Measurements from ENCODE around the gene CCT8. TPM values are rescaled to one million over a fixed set of nuclear protein-coding genes. Genes with fewer than 3 reads are reported as not detected.

Gene CCT8
- total RNA-seq, 1 donor from 2014 or later = 132 TPM

DNA sequence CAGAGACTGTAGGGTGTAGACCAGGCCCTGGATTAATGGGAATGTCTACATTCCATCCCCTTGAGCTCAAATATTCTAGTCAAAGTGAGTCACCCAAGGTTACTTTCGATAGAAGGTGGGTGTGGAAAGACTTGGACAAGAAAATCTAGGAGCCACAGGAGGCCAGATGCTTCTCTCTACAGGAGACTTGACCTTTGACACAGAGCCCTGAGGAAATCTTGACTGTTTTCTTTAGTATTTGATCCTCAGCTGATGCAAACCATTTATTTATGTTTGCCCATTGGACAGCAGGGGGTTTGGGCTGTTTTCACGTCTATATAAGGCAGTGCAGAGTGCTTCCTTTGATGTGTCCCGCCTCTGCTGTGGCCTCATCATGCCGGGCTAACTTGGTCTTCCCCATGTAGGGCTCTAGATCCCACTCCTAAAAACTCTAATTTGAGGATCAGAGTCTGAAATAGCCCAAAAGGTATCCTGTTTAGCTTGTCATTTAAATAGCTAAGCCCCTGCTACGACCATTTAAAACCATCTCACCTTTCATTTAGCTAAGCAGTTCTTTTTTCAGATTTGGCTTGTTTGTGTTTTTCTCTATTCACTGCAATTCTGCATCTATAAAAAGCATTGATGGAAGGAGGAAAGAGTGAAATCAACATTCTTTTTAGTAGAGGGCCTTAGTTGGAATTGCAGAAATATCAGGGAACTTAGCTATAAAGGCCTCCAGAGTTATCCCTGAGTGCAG is 41.5 kb upstream of the CCT8 start:
- Mint-ChIP-seq H3K4me3 (ENCODE audit: unreplicated experiment) (no peak overlapping the region), H3K36me3 (ENCODE audit: unreplicated experiment) (peaks cover 2% of the 10 kb centered on the region), H3K27ac (ENCODE audit: unreplicated experiment) (peak overlapping the region; percentile 76), H3K27me3 (ENCODE audit: unreplicated experiment) (no peaks in the 10 kb centered on the region), H3K9me3 (ENCODE audit: unreplicated experiment) (no peaks in the 10 kb centered on the region), H3K4me1 (ENCODE audit: unreplicated experiment) (peaks cover 52% of the 10 kb centered on the region)
- no peak for DNase-seq (ENCODE audit: extremely low spot score, unreplicated experiment)
- TF ChIP-seq, protein P1, sequence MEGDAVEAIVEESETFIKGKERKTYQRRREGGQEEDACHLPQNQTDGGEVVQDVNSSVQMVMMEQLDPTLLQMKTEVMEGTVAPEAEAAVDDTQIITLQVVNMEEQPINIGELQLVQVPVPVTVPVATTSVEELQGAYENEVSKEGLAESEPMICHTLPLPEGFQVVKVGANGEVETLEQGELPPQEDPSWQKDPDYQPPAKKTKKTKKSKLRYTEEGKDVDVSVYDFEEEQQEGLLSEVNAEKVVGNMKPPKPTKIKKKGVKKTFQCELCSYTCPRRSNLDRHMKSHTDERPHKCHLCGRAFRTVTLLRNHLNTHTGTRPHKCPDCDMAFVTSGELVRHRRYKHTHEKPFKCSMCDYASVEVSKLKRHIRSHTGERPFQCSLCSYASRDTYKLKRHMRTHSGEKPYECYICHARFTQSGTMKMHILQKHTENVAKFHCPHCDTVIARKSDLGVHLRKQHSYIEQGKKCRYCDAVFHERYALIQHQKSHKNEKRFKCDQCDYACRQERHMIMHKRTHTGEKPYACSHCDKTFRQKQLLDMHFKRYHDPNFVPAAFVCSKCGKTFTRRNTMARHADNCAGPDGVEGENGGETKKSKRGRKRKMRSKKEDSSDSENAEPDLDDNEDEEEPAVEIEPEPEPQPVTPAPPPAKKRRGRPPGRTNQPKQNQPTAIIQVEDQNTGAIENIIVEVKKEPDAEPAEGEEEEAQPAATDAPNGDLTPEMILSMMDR (IDR thresholded peaks at IDR 0.05) = no peak

DNA sequence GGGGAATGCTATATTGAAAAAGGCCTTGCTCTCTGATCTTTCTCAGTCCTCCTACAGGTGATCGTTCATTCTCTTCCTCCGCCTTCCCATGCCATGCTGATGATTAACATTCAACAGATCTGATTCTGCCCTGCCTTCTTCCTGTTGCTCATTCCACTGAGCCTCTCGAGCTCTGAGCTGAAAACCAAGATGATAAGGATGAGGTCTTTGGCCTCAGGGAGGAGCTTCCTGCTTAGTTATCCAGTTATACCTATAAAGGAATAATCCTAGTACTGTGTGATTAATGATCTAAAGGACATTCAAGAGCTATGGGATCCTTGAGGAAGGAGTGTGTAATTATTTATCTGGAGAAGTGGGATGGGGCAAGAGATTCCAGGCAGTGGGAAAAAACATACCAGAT is 31.8 kb upstream of the CCT8 start:
- H3K4me3 Mint-ChIP-seq (ENCODE audit: unreplicated experiment) = no peak overlapping the region
- H3K27ac Mint-ChIP-seq (ENCODE audit: unreplicated experiment) = peak overlapping the region; percentile 1
- TF ChIP-seq, protein P1 (IDR thresholded peaks at IDR 0.05) = no peak
- H3K9me3 Mint-ChIP-seq (ENCODE audit: unreplicated experiment) = no peaks in the 10 kb centered on the region
- no peaks in the 10 kb centered on the region for H3K36me3 Mint-ChIP-seq (ENCODE audit: unreplicated experiment)
- no peaks in the 10 kb centered on the region for H3K27me3 Mint-ChIP-seq (ENCODE audit: unreplicated experiment)
- peaks cover 32% of the 10 kb centered on the region for H3K4me1 Mint-ChIP-seq (ENCODE audit: unreplicated experiment)
- no peak for DNase-seq (ENCODE audit: extremely low spot score, unreplicated experiment)

DNA sequence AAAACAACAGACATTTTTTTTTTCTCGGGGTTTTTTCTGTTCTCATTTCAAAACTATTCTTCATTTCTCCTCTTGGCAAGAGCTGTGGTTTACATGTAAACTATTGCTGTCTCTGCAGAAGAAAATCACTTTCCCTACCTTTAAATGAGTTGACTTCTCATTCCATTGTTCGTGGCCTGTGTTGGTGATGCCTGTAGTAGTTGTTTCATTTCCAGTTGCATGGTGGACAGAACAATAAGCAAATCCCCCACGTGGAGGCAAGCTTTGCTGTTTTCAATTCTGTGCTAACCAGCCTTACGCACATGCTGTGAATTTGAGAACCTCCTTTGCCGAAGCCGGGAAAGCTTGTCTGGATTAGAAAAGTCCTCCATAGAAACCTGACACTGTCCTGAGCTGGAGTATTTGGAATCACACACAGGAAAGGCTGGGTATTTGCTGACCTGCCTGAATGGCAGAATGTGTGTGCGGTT is 30.8 kb upstream of the CCT8 start:
- DNase-seq (ENCODE audit: extremely low spot score, unreplicated experiment) = no peak
- Mint-ChIP-seq H3K36me3 (ENCODE audit: unreplicated experiment) (no peaks in the 10 kb centered on the region), H3K27me3 (ENCODE audit: unreplicated experiment) (no peaks in the 10 kb centered on the region), H3K9me3 (ENCODE audit: unreplicated experiment) (no peaks in the 10 kb centered on the region), H3K27ac (ENCODE audit: unreplicated experiment) (no peak overlapping the region), H3K4me3 (ENCODE audit: unreplicated experiment) (no peak overlapping the region), H3K4me1 (ENCODE audit: unreplicated experiment) (peaks cover 26% of the 10 kb centered on the region)
- TF ChIP-seq, protein P1 (IDR thresholded peaks at IDR 0.05) = no peak

DNA sequence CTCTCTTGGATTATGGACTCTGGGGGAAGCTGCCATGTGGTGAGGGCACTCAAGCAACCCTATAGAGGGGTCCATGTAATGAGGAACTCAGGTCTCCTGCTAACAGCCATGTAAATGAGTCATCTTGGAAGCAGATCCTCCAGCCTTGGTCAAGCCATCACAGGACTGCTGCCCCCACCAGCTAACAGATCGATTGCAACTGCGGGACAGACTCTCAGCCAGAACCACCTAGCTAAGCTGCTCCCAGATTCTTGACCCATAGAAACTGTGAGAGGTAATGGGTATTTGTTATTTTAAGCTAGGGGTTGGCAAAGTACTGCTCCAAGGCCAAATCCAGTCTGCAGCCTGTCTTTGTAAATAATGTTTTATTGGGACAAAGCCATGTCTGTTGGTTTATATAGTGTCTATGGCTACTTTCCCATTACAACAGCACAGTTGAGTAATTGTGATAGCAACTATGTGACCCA is 29.4 kb upstream of the CCT8 start:
- Mint-ChIP-seq H3K4me3 (ENCODE audit: unreplicated experiment) (no peak overlapping the region), H3K4me1 (ENCODE audit: unreplicated experiment) (peaks cover 26% of the 10 kb centered on the region), H3K27ac (ENCODE audit: unreplicated experiment) (no peak overlapping the region), H3K9me3 (ENCODE audit: unreplicated experiment) (no peaks in the 10 kb centered on the region), H3K27me3 (ENCODE audit: unreplicated experiment) (no peaks in the 10 kb centered on the region), H3K36me3 (ENCODE audit: unreplicated experiment) (no peaks in the 10 kb centered on the region)
- no peak for DNase-seq (ENCODE audit: extremely low spot score, unreplicated experiment)
- TF ChIP-seq, protein P1 (IDR thresholded peaks at IDR 0.05) = no peak

DNA sequence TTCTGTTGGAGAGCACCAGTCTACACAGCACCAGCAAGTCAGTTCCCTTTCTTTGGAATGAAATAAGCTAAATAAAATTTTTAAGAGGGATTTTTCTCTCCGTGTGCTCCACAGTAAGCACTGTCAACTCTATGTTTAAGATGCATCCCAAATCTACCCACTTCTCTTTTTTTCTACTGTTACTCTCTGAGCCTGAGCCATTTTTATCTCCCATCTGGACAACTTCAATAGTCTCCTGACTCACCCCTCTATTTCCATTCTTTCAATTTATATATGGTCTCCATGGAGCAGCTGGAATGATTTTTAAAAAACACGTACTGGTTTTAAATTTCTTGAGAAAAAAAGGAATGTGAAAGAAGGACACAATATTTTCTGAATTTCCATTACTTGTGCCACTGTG is 24.7 kb upstream of the CCT8 start:
- H3K36me3 Mint-ChIP-seq (ENCODE audit: unreplicated experiment) = no peaks in the 10 kb centered on the region
- H3K4me3 Mint-ChIP-seq (ENCODE audit: unreplicated experiment) = no peak overlapping the region
- no peaks in the 10 kb centered on the region for H3K9me3 Mint-ChIP-seq (ENCODE audit: unreplicated experiment)
- TF ChIP-seq, protein P1 (IDR thresholded peaks at IDR 0.05) = no peak
- no peaks in the 10 kb centered on the region for H3K27me3 Mint-ChIP-seq (ENCODE audit: unreplicated experiment)
- peak overlapping the region; percentile 60 for H3K27ac Mint-ChIP-seq (ENCODE audit: unreplicated experiment)
- peaks cover 11% of the 10 kb centered on the region for H3K4me1 Mint-ChIP-seq (ENCODE audit: unreplicated experiment)
- DNase-seq (ENCODE audit: extremely low spot score, unreplicated experiment) = no peak
